ENCODE measurements around the gene IL5RA. TPM values are rescaled to one million over a fixed set of nuclear protein-coding genes. Genes with fewer than 3 reads are reported as not detected.

The IL5RA gene
- polyA plus RNA-seq (ENCODE audit: insufficient read length in 3 of 3) = under 1 TPM; 0.37 to 0.76 (median 0.62) TPM

- DNase-seq (ENCODE audit: low read depth in 3 of 3, low spot score in 2 of 3) = peak in 2 of 3 donors; percentile 18 to 46
Measured at GRCh38 chr3:3110299-3110630, at the start of gene IL5RA. Gene IL5RA, minus strand, starts transcription at chr3:3110374. Its CDS starts 5,390 bp downstream, at chr3:3104984.

- DNase-seq (ENCODE audit: low read depth in 3 of 3, low spot score in 2 of 3) = no peak
Measured at GRCh38 chr3:3157484-3157883, 47.3 kb upstream of the IL5RA start.

- DNase-seq (ENCODE audit: low read depth in 3 of 3, low spot score in 2 of 3) = no peak
Measured at GRCh38 chr3:3154879-3155610, 44.9 kb upstream of the IL5RA start.

- DNase-seq (ENCODE audit: low read depth in 3 of 3, low spot score in 2 of 3) = no peak
Measured at GRCh38 chr3:3151513-3151912, 41.3 kb upstream of the IL5RA start.

- no peak for DNase-seq (ENCODE audit: low read depth in 3 of 3, low spot score in 2 of 3)
Measured at GRCh38 chr3:3149560-3149959, 39.4 kb upstream of the IL5RA start.

- no peak for DNase-seq (ENCODE audit: low read depth in 3 of 3, low spot score in 2 of 3)
Measured at GRCh38 chr3:3145831-3146230, 35.7 kb upstream of the IL5RA start.

GRCh38 chr3:3141939-3142338, 31.8 kb upstream of the IL5RA start:
- no peak for DNase-seq (ENCODE audit: low read depth in 3 of 3, low spot score in 2 of 3)

- DNase-seq (ENCODE audit: low read depth in 3 of 3, low spot score in 2 of 3) = no peak
Measured at GRCh38 chr3:3137526-3137925, 27.4 kb upstream of the IL5RA start.

- no peak for DNase-seq (ENCODE audit: low read depth in 3 of 3, low spot score in 2 of 3)
Measured at GRCh38 chr3:3134750-3135448, 24.7 kb upstream of the IL5RA start.

GRCh38 chr3:3133500-3133899, 23.3 kb upstream of the IL5RA start:
- no peak for DNase-seq (ENCODE audit: low read depth in 3 of 3, low spot score in 2 of 3)

GRCh38 chr3:3129579-3129978, 19.4 kb upstream of the IL5RA start:
- DNase-seq (ENCODE audit: low read depth in 3 of 3, low spot score in 2 of 3) = no peak

GRCh38 chr3:3127432-3128010, 17.3 kb upstream of the IL5RA start:
- peak in 1 of 3 donors; percentile 10 for DNase-seq (ENCODE audit: low read depth in 3 of 3, low spot score in 2 of 3)

- peak; percentile 73 to 88 (median 84) for DNase-seq (ENCODE audit: low read depth in 3 of 3, low spot score in 2 of 3)
Measured at GRCh38 chr3:3126477-3127431, 16.6 kb upstream of the IL5RA start, which contains the start of gene TRNT1. Gene TRNT1, plus strand, starts transcription at chr3:3126940. Its CDS starts 2,101 bp downstream, at chr3:3129041.

- DNase-seq (ENCODE audit: low read depth in 3 of 3, low spot score in 2 of 3) = no peak
Measured at GRCh38 chr3:3125977-3126376, 15.8 kb upstream of the IL5RA start.

- DNase-seq (ENCODE audit: low read depth in 3 of 3, low spot score in 2 of 3) = no peak
Measured at GRCh38 chr3:3119393-3119851, 9.2 kb upstream of the IL5RA start.

- no peak for DNase-seq (ENCODE audit: low read depth in 3 of 3, low spot score in 2 of 3)
Measured at GRCh38 chr3:3117651-3118050, 7.5 kb upstream of the IL5RA start.

GRCh38 chr3:3113042-3113709, 3.0 kb upstream of the IL5RA start:
- DNase-seq (ENCODE audit: low read depth in 3 of 3, low spot score in 2 of 3) = no peak

GRCh38 chr3:3110749-3111361, 681 bp upstream of the IL5RA start:
- DNase-seq (ENCODE audit: low read depth in 3 of 3, low spot score in 2 of 3) = no peak

Data from right renal cortex interstitium (tissue), 3 donors.